COR-L47 (cell line): ENCODE data around the gene UNC5A.

ENCODE experiments used
- DNase-seq: peaks from one replicate; lab custom pipeline; 2025; lab: John Stamatoyannopoulos, UW

Gene UNC5A

DNA sequence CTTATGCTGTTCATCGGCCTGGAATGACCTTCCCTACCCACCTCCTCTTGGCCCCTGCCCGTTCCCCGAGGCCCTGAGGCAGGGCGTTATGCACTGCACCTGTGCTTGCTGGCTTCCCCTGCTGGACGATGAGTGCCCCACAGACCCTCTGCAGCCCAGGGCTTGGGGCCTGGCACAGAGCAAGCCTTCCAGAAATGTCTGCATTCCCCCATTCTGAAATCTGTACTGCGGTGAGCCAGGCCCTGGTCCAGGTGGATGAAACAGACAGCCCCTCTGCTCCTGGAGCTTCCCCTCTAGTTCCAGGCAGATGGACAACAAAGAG, 35.0 kb downstream of the UNC5A start:
- no peak for DNase-seq

DNA sequence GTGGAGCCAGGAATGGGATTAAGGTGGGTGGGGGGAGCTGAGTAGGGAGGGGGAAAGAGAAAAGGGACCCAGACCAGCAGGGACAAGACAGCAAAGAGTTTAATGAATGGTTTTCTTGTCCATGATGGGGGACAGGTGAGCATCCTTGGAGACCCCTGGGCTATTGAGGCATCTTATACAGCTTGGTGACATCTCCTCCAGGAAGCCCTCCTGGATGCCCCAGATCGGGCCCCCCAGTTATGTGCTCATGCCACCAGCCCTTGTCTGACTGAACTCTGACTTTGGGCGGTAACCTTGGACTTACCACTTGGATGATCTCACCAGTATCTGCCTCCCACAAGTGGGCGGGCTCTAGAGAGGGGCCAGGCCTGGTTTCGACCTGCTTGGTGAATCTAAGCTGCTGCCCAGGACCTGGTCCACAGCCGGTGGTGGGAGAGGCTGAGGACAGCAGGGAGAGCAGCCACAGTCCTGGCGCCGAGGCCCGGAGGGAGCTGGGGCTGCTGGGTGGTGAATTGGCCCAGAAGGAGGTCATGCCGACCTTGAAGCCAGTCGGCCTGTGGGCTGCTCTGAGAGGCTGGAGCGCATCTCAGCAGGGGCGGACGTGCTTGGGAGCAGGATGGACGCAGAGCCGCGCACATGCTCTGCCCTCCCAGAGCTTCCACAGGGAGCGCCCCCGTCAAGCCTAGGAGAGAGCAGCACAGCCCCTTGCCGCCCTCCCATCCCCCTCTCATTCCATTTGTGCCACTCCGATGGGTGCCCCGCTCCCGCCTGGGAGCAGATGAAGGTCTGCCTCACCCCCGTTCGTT, 36.2 kb downstream of the UNC5A start:
- DNase-seq = no peak

DNA sequence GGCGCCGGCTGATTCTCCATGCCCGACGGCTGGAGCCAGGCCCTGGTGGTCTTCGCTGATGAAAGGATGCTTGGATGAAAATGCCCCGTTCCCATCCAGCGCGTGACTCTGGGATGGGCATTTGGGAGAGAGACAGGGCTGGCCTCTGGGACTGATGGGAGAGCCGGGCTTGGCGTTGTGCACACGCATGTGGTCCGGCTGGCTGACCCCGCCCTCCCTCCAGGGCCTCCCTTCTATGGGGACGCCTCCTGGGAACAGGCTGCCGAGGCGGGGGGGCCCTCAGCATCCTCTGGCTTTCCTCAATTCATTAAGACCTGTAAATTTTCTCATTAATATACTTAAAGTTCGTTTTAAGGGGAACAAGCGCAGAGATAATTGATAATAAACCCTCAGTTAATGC, 36.8 kb downstream of the UNC5A start:
- DNase-seq = no peak

DNA sequence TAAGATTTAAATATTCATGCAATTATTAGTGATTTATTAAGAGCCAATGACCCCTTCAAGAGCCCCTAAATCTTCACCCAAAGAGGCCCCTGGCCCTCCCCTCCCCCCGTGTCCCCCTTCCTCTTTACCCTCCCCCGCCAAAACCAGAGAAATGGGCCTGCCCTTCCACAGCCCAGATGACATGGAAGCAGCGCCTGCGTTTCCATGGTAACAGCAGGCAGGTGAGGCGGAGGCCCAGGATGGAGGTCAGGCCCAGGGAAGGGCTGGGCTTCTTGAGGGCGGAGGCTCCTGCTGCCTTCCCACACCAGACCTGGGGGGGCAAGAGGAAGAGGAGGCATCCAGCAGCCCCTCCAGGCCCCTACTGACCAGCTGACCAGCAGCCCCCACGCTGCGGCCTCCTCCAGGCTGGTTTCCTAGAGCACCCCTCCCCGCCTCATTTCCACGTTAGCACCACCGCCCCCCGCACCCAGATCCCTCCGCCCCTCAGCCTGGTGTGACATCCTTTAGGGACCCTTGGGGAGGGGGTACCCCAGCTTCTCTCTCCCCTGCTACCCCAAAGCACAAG, 37.4 kb downstream of the UNC5A start:
- DNase-seq = no peak

DNA sequence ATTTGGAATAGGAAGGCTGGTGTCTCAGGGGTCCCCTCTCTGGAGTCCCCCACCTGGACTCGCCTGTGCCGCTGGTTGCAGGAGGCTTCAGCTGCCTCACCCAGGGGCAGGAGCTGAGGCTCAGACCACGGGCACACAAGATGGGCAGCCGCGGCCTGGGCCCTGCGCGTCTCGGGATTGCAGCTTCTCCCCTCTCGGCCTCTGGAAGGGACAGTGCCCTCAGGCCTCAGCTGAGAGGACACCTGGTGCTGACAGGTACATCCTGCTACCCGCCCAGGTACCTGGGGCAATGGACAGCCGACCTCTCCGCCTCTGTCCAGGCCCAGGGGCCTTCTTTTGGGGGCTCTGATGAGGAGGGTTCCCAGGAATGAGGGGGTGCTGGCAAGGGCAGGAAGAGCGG, 38.3 kb downstream of the UNC5A start:
- no peak for DNase-seq

DNA sequence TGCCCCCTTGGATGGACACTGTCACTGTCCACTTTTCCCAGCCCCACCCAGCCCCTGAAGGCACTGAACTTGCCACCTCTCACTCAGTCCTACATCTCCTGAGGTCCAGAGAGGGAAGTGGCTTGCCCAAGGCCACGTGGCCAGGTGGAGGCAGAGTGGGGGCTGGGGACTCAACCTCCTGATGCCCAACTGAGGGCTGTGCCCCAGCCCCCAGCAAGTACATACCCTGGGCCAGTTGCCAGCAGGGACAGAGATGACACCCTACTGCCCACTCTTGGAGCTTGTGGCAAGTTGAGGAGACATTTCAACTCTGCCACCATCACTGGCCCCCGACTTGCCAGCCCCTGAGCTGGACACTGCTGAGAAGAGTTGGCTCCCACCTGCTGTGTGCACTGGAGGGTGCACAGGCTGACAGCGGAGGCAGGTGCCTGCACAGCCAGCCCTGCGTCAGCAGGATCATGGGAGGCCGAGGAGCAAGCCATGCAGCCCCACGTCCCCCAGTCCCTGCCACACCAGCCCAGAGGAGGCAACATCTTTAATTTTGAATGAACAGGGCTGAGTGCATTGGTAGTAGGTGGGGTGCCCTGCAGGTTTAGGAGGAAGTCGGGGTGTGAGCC, 39.4 kb downstream of the UNC5A start:
- DNase-seq = peak; percentile 7

DNA sequence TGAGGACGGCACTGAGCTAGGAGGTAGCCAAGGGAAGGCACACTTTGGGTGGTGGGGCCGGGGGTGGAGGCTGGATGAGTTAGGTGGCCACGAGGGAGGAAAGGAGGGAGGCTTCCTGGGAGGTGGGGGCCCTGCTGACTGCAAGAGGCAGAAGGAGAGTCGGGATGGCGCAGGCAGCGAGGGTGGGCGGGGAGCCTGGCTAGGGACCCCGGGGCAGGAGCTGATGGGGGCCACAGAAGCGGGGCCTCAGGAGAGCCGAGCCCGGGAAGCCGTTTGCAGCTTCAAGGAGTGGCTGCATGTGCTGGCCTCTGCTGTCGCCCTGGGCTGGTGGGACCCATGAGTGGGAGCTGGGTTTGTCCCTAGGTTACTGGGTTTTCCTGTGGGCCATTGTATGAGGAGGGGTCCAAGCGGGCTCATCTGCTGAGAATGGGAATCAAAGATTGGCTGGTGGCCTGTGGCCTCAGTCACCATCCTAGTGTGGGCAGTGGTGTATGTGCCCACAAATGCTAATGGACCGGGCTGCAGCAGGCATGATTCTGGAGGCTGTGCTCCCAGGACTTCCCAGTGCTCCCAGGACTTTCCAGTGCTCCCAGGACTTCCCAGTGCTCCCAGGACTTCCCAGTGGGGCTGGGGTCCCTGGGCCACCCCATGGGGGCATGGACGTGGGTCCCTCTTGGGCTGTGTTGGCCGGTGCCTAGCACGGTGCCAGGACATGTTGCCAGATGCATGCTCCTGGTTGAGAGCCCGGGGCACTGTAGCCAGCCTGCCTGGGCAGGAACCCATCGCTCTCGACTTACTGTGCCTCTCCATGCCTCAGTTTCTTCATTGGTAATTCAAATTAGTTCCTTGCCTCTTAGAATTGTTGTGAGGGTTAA, 40.2 kb downstream of the UNC5A start:
- no peak for DNase-seq

DNA sequence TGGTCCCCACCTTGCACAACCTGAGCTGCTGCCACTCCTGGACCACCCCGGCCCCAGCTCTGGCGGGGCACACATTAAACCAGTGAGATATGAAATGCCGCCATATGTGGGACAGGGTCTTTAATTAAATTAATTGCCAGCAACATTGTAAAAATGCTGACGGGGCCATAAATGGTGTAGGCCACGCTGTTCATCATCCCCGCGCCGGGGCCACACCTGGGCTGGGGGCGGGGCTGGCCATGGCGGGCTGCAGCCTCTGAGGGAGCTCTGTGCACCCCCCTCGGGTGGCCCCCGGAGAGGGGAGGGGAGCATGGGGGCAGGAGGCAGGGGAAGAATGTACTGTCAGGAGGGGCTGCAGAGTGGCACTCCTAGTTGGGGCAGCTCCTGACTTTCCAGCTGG, 41.0 kb downstream of the UNC5A start:
- DNase-seq = no peak

DNA sequence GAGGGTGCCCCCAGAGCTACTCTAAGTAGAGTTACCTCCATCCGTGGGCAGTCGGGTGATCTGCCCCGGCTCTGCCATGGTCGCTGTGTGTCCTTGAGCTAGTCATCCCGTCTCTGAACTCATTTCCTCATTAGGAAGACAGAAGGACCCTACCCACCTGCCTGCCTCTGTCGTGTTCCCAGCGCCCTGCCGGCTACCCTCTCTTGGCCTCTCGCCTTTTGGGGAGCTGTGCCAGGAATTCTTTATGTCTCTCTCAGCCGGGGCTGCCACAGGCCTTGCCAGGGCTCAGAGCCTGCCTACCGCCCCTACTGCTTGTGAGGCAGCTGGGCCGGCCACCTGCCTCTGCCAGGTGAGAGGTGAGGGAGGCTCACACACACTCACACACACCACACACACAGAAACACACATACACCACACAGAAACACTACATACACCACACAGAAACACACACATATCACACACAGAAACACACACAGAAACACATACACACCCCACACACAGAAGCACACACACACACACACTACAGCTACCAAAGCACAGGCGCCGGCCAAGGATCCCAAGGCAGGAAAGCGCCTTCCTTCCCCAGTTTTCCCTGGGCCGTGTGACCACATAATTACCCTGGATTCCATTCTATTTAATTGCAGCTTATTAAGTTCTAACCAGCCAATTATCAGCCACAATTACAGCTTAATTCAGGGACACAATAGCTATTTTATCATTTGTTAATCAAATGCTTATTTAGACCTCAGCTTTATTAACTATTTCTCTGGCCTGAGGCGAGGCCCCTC, 41.7 kb downstream of the UNC5A start:
- peak; percentile 73 for DNase-seq

DNA sequence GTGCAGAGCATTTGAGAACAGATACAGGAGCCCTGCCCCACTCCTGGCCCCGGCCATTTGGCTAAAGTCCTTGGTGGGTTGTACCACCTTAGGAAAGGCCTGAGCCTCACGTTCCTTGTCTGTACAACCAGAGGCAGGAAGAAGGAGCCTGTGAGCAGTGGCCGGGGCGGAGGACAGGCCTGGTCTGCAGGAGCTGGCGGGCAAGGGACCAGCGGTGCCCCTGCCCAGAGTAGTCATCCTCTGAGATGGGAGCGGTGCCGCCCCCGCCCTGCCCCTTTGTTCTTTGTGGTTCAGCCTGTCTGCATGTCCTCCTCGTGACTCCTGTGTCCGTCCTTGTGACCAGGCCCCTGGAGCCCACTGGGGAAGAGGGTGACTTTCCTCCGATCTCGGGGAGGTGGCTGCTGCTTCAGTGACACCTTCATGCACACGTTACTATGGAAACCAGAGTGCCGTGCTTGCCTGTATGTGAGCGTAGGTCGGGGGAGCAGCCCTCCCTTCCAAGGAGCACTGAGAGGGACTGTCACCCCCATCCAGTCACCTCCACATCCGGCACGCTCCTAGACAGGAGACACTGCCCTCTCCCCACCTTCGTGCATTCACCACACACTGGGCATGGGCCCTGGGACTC, 42.9 kb downstream of the UNC5A start:
- DNase-seq = no peak

DNA sequence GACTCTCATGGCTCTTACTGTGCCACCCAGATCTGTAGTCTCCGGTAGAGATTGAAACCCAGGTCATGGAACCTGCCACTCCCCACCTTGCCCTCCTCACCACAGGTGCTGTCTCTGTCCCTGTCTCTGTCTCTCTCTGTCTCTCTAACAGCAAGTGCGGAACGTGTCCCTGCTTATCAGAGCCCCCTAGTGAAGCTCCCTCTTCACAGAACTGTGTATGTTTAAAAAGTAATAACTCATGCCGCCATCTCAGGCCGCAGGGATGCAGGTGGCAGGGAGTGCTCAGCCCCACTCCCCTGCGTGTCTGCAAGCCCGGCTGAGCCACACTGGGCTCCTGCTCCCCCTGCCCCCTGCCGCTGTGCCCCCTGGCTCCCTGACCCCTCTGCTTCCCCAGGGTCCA, 43.8 kb downstream of the UNC5A start:
- DNase-seq = no peak

DNA sequence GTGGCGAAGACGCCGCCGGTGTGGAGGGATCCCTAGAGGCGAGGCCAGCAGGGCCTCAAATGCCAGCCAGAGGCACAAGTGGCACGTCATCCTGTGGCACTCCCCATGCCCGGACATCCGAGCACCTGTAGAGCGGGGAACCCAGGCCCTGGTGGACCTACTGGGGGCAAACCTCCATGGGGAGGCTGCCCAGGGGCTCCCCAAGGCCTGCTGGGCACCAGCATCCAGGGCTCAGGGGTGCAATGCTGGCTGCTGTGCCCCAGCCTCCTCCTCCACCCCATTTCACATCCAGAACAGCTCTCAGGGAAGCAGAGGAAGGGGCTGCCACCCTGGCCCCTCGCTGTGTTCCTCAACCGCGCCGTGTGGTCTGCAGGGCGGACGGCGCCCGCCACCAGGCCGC, 45.2 kb downstream of the UNC5A start:
- DNase-seq = no peak

DNA sequence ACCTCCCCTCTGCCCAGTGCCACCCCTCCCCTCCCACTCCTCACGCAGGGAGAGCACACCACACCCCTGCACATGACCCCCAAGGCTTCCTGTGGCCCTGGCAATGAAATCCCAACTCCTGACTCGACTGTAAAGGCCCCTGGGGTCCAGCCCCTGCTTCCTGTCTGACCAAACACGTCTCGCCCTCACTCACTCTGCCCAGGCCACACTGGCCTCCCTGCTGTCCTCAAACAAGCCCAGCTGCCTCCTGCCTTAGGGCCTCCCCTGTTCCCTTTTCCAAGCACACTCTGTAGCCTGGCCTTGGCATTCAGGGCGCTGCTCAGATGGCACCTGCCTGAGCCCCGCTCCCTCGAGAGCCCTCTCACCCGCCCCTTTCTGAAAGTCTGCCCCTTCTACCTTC, 46.4 kb downstream of the UNC5A start:
- DNase-seq = no peak

DNA sequence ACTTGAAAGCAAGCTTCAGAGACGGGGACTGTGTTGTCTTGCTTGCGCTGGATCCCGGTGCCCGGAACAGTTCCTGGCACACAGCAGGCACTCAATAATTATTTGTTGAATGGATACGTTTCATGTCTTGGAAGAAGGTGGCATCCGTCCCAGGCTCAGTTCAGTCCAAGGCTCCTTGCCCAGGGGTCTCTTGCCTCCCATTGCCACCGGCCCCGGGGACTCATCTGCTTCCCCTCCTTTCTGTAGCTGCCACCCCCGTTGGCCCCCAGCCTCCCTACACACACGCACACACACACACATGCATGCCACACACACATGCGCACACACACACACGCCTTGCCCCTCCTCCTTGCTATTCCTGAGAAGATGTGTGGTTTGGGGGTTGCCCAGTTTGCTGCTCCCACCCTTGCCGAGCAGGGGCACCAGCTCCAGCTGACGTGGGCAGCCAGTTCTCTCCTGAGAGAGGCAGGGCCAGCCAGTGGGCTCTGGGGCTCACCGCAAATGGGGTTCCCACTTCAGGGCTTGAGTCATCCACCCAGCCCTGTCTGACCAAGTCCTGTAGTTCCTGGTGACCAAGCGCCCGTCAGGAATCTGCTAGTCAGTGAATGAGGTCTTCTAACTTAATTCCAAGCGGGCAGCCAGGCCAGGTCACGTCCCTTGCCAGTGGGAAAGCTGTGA, 47.0 kb downstream of the UNC5A start:
- DNase-seq = no peak

DNA sequence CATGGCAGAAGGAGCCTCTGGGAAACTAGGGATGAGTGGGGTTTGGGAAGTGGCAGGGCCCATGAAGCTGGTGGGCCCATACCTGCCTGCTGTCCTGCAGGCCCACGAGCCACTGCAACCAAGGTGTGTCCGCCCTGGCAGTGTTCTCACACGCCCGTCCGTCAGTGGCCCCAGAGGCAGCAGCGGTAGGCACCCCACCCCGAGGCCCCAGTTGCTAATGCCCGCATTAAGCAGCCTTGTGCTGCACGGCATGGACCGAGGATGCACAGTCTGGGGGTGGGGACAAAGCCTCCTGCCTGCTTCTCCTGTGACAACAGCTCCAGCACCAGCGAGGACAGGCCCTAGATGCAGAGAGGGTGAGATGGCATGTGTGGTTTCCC, 47.5 kb downstream of the UNC5A start:
- no peak for DNase-seq

DNA sequence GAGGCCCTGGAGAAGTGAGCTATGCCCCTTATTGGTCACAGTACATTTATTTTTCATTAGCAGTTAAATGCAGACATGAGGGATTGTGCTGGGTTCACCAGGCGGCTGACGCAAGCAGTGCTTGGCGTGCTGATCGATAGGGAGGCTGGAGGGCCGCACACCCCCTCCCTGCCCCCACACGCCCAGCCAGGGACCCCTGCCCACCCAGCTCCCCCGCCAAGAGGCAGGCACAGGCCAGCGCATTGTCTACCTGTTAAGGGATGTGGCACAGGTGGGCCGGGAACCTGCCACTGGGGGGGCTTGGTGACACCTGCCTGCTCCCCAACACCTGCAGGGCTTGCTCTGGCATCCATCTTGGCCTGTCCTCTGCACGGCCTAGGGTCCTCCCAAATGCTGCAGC, 49.6 kb downstream of the UNC5A start:
- DNase-seq = no peak

DNA sequence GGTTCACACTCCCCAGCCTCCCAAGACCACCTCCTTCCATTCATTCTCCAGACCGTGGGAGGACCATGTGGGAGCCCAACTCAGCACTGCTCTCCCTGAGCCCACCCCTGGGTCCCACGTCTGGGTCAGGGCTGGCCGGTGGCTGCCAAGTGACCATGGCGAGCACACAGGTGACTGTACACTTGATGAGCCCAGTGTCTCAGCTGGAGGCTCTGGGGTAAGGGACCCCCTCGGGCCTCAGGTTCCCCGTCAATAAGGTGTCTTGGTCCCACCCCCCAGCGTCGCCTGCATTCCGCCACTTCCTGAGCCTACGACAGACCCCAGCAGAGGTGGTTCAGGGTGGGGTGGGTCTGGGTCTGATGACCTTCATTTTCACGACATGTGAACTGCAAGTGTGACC, 50.0 kb downstream of the UNC5A start:
- no peak for DNase-seq

DNA sequence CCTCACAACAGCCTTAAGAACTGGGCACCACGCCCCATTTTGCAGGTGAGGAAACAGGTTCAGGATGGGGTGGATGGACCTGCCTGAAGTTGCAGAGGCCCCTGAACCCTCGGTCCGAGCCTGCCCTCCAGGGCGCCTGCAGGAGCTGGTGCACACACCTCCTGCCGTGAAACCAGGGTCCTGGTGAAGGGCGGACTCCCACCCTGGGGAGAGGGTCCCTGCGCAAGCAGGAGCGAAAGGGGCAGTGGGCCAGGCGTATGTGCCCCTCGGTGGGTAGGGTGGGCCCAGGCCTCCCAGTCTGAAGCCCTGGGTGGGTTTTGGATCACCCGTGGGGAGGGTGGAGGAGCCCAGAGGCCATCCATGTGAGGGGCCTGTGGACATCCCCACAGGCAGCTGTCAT, 50.9 kb downstream of the UNC5A start:
- no peak for DNase-seq

DNA sequence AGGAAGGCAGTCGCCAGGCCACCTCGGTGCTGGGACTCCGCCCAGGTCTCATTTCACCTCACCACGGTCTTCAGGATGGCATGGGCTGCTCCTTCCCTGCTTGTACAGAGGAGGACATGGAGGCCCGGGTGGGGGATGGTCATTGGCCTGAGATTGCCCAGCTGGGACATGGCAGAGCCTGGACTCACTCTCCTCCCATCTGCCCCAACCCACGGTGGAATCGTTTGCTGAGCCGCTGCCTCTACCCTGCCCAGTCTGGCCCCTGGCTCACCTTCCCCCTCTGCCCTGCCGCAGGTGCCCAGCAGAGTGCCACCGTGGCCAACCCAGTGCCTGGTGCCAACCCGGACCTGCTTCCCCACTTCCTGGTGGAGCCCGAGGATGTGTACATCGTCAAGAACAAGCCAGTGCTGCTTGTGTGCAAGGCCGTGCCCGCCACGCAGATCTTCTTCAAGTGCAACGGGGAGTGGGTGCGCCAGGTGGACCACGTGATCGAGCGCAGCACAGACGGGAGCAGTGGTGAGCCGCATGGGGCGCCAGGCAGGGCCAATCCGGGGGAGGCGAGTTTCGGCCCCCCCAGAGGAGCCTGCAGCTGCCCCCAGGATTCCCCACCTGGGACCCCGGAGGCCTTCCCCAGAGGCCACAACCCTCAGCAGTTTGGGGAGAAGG, 52.1 kb downstream of the UNC5A start:
- no peak for DNase-seq

DNA sequence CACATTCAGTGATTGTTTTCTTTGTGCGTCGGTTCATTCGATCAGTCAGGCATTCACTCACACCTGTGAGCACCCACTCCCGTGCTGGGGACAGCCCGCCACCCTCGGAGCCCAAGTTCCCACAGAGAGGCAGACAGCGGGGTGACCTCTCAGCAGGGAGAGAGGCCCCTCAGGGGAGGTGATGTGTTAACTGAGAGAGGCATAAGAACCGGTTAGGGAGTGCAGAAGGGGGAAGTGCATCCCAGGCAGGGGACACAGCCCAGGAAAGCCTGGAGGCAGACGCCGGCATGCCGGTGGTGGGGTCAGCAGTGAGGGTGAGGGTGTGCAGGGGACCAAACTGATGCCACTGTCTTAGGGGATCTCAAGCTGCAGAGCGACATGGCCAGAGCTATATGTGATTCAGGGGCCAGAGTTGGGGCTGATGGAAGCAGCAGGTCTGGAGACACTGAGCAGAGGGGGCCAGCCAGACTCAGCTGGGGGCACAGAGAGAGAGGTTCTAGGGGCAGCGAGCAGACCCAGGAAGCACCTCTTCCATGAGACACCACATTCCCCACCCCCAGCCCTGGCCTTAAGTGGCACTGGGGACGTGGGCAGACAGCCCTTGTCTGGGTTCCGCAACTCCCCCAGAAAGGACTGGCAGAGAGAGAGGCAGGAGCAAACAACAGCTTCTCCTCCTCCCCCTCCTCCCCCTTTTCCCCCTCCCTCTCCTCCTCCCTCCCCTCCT, 52.8 kb downstream of the UNC5A start:
- no peak for DNase-seq
